LNCAP (cell line): ENCODE measurements around the gene SDHA.

Experiments used
- TF ChIP-seq, protein P1 (sequence below): fragments of 450-650 bp; IDR thresholded peaks from 2 replicates; pipeline ENCODE4 v1.5.1; 2017; ENCODE audit warnings: mild to moderate bottlenecking

The SDHA gene

DNA sequence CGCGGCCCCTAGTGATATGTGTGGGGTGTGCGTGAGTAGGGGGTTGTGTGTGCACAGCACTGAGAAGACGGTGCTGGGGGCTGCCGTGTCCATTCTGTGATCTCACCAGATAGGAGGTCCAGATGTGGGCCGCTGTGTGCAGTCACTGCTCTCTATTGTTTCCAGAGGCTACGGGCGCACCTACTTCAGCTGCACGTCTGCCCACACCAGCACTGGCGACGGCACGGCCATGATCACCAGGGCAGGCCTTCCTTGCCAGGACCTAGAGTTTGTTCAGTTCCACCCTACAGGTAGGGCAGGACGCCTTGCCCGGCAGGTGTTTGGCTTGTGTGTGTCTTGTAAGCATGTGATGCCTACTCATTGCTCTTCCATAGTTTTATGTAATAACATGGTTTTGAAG lies 12.6 kb downstream of the SDHA start:
- TF ChIP-seq, protein P1, sequence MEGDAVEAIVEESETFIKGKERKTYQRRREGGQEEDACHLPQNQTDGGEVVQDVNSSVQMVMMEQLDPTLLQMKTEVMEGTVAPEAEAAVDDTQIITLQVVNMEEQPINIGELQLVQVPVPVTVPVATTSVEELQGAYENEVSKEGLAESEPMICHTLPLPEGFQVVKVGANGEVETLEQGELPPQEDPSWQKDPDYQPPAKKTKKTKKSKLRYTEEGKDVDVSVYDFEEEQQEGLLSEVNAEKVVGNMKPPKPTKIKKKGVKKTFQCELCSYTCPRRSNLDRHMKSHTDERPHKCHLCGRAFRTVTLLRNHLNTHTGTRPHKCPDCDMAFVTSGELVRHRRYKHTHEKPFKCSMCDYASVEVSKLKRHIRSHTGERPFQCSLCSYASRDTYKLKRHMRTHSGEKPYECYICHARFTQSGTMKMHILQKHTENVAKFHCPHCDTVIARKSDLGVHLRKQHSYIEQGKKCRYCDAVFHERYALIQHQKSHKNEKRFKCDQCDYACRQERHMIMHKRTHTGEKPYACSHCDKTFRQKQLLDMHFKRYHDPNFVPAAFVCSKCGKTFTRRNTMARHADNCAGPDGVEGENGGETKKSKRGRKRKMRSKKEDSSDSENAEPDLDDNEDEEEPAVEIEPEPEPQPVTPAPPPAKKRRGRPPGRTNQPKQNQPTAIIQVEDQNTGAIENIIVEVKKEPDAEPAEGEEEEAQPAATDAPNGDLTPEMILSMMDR, result no peak

DNA sequence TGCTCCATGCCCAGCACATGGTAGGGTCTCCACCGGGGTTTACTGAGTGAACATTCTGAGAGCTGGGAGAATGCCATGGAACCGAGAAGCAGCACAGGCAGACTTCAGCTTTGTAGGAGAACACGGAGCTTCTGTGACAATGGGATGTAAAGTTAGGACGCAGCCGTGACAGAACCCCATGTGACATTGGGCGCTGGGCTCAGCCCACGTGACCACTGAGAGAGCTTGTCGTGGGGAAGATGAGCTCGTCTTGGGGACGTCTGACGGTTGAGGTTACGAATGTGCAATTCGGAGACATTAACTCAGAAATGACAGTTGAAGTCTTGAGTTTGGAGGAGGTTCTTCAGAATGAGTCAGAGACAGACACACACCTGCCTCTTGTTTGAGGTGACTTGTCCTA lies 13.5 kb downstream of the SDHA start:
- TF ChIP-seq, protein P1, result no peak

DNA sequence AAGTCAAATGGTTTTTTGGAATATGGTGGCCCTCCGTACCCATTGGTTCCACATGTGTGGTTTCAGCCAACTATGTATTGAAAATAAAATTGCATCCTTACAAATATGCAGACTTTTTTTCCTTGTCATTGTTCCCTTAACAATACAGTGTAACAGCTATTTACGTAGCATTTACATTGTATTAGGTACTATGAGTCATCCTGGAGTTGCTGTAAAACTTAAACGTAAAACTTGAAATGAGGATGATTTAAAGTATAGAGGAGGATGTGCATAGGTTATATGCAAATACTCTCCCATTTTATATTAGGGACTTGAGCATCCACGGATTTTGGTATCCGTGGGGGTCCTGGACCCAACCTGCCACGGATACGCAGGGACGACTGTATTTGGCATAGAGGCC lies 16.3 kb downstream of the SDHA start:
- TF ChIP-seq, protein P1, result no peak

DNA sequence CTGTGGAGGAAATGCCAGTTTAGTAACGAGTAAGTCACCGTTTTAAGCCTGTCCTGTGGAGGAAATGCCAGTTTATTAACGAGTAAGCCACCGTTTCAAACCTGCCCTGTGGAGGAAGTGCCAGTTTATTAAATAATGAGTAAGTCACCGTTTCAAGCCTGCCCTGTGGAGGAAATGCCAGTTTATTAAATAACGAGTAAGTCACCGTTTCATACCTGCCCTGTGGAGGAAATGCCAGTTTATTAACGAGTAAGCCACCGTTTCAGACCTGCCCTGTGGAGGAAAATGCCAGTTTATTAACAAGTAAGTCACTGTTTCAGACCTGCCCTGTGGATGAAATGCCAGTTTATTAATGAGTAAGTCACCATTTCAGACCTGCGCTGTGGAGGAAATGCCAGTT lies 34.4 kb downstream of the SDHA start:
- TF ChIP-seq, protein P1, result no peak

DNA sequence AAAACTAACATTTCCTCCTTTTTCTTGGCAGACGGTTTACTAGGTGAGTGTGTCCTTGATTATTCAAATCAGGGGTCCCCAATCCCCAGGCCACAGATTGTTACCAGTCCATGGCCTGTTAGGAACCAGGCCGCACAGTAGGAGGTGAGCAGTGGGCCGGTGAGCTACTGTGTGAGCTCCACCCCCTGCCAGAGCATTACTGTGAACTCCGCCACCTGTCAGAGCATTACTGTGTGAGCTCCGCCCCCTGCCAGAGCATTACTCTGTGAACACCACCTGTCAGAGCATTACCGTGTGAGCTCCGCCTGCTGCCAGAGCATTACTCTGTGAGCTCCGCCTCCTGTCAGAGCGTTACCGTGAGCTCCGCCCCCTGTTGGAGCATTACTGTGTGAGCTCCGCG lies 39.0 kb downstream of the SDHA start:
- TF ChIP-seq, protein P1, result no peak

DNA sequence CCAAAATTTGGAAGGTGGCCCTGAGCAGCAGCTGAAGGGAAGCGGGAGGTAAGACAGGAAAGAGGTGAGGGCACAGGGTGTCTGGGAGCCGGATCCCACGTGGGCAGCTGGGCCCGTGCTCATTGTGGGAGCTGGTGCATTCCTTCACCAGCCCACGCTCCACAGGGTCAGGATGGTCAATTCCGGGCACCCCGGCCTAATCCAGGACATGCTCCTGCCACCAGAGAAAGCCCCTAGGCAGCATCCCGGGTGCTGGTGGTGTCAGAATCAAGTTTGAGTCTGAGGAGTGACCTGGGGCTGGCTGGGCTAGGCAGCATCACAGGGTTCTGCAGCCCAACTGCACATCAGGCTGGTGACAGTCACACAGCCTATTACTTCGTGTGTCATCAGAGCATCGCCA lies 46.2 kb downstream of the SDHA start:
- TF ChIP-seq, protein P1, result no peak

DNA sequence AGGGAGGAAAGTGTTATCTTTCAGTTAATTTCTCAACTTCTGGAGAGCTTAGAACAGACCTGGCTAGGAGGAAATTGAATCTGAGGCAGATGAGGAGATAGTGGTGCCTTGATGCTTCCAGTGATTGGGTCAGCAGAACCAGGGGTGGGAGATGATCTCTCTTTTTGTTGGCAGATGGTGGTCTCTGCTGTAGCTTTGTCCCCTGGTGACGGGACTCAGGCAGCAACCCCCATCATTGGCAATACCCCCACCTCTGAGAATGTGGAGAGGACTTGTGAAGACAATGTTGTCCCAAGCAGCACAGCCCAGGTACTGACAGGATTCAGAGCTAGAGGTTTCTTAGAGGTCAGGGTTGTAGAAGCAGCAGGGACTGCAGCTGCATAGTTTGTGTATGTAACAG lies 49.6 kb downstream of the SDHA start:
- TF ChIP-seq, protein P1, result no peak

DNA sequence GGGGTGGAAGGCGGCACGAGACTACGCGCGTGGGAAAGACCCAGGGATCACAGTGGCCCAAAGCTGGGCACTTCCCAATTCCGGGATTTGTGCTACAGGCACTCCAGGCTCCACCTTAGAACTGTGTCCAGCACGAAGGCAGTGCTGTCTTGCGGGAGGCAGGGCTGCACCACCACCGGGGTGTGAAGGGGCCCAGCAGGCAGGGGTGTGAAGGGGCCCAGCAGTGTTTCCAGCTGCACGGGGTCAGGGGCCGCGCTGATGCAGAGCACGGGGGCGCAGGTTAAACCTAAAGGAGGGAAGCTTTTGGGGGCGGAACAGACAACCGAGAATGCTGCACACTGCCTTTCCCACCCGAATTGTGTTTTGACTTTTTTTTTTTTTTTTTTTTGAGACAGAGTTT lies 52.2 kb downstream of the SDHA start:
- TF ChIP-seq, protein P1, result no peak
